ENCODE data around the gene DDX4. TPM values are rescaled to one million over a fixed set of nuclear protein-coding genes. Genes with fewer than 3 reads are reported as not detected.
"Not testable (repeated sequence)": the region's sequence is repeated elsewhere in the genome, so short reads cannot be mapped to it uniquely, and the experiment has no call there.

DDX4 gene
- total RNA-seq, 2 donors from 2014 or later, result not detected

- ATAC-seq (peak; percentile 93), DNase-seq (peak in 3 of 4 donors; percentile 37 to 71 (median 46))
- no peak for TF ChIP-seq POLR2A (IDR thresholded peaks at IDR 0.05)
- TF ChIP-seq, protein P1, sequence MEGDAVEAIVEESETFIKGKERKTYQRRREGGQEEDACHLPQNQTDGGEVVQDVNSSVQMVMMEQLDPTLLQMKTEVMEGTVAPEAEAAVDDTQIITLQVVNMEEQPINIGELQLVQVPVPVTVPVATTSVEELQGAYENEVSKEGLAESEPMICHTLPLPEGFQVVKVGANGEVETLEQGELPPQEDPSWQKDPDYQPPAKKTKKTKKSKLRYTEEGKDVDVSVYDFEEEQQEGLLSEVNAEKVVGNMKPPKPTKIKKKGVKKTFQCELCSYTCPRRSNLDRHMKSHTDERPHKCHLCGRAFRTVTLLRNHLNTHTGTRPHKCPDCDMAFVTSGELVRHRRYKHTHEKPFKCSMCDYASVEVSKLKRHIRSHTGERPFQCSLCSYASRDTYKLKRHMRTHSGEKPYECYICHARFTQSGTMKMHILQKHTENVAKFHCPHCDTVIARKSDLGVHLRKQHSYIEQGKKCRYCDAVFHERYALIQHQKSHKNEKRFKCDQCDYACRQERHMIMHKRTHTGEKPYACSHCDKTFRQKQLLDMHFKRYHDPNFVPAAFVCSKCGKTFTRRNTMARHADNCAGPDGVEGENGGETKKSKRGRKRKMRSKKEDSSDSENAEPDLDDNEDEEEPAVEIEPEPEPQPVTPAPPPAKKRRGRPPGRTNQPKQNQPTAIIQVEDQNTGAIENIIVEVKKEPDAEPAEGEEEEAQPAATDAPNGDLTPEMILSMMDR (IDR thresholded peaks at IDR 0.05), result no peak
- H3K4me1 ChIP-seq, result peaks cover 26% of the 10 kb centered on the region
- H3K9me3 ChIP-seq, result no peaks in the 10 kb centered on the region
- H3K27me3 ChIP-seq, result no peaks in the 10 kb centered on the region
- H3K36me3 ChIP-seq (replicated peaks in 1 of 2; ENCODE audit: insufficient read depth in 1 of 2, low read depth in 2 of 2), result no peaks in the 10 kb centered on the region
- H3K4me3 ChIP-seq, result no peak overlapping the region
- intact Hi-C loops (cut with DNase I), result no loop called here
- H3K27ac ChIP-seq, result peak overlapping the region; percentile 5 to 73 (median 58)
- WGBS, 2 donors, result 27 to 28% methylated on average over 3 of the region's 3 CpGs
These were observed 12.2 kb downstream of the DDX4 start for GRCh38 chr5:55750063-55750462.

GRCh38 chr5:55750499-55750898 is 12.6 kb downstream of the DDX4 start:
- Histone ChIP-seq H3K9me3 (no peaks in the 10 kb centered on the region), H3K36me3 (replicated peaks in 1 of 2; ENCODE audit: insufficient read depth in 1 of 2, low read depth in 2 of 2) (no peaks in the 10 kb centered on the region), H3K27me3 (no peaks in the 10 kb centered on the region), H3K4me3 (no peak overlapping the region), H3K27ac (peak overlapping the region; percentile 5 to 73 (median 58)), H3K4me1 (peaks cover 26% of the 10 kb centered on the region)
- no peak for TF ChIP-seq POLR2A (IDR thresholded peaks at IDR 0.05)
- TF ChIP-seq, protein P1 (IDR thresholded peaks at IDR 0.05), result no peak
- WGBS, 2 donors, result 15 to 38% methylated on average over 3 of the region's 3 CpGs
- peak; percentile 32 for ATAC-seq
- no peak for DNase-seq
- intact Hi-C loops (cut with DNase I), result no loop called here

GRCh38 chr5:55758231-55758630 is 20.4 kb downstream of the DDX4 start:
- peaks cover 10% of the 10 kb centered on the region for H3K4me1 ChIP-seq
- peak; percentile 88 for ATAC-seq
- intact Hi-C loops (cut with DNase I), result no loop called here
- H3K4me3 ChIP-seq, result no peak overlapping the region
- WGBS, 2 donors, result 28 to 30% methylated on average over 1 of the region's 1 CpG
- H3K27ac ChIP-seq, result peak overlapping the region in 3 of 4 donors; percentile 46 to 73 (median 58)
- no peaks in the 10 kb centered on the region for H3K9me3 ChIP-seq
- no peak for DNase-seq
- H3K36me3 ChIP-seq (replicated peaks in 1 of 2; ENCODE audit: insufficient read depth in 1 of 2, low read depth in 2 of 2), result no peaks in the 10 kb centered on the region
- no peaks in the 10 kb centered on the region for H3K27me3 ChIP-seq
- TF ChIP-seq, protein P1 (IDR thresholded peaks at IDR 0.05), result no peak

DNA sequence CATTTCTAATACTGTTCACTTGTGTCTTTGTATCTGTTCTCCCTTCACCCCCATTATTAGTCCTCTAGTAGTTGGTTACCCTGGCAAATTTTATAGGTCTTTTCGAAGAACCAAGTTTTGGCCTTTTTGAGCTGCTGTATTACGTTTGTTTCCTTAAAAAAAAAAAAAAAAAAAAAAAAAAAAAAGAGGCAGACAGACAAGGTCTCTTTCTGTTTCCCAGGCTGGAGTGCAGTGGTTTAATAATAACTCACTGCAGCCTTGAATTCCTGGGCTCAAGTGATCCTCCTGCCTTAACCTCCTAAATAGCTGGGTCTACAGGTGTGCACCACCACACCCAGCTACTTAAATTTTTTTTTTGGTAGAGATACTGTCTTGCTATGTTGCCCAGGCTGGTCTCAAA is 20.9 kb downstream of the DDX4 start:
- Histone ChIP-seq H3K9me3 (no peaks in the 10 kb centered on the region), H3K4me1 (peaks cover 10% of the 10 kb centered on the region), H3K27ac (peak overlapping the region in 3 of 4 donors; percentile 46 to 73 (median 58)), H3K4me3 (no peak overlapping the region), H3K36me3 (replicated peaks in 1 of 2; ENCODE audit: insufficient read depth in 1 of 2, low read depth in 2 of 2) (no peaks in the 10 kb centered on the region), H3K27me3 (no peaks in the 10 kb centered on the region)
- intact Hi-C loops (cut with DNase I), result no loop called here
- WGBS, 2 donors, result 43 to 49% methylated on average over 2 of the region's 2 CpGs
- TF ChIP-seq POLR2A (IDR thresholded peaks at IDR 0.05), result no peak
- TF ChIP-seq, protein P1 (IDR thresholded peaks at IDR 0.05), result no peak
- ATAC-seq, result peak; percentile 56
- peak in 1 of 4 donors; percentile 21 for DNase-seq

GRCh38 chr5:55761721-55762120 is 23.9 kb downstream of the DDX4 start:
- ATAC-seq; H3K4me3 ChIP-seq; intact Hi-C loops (cut with DNase I); H3K36me3 ChIP-seq (replicated peaks in 1 of 2; ENCODE audit: insufficient read depth in 1 of 2, low read depth in 2 of 2); H3K27me3 ChIP-seq; DNase-seq; H3K9me3 ChIP-seq; H3K27ac ChIP-seq: not testable (repeated sequence)
- H3K4me1 ChIP-seq, result peaks cover 15% of the 10 kb centered on the region
- 92 to 93% methylated on average over 7 of the region's 7 CpGs for WGBS, 2 donors

Measured in body of pancreas (tissue), 4 donors.